Activated naive CD8-positive, alpha-beta T cell (primary cell): ENCODE results near the gene KRT3.

Experiments used
- H3K27ac Mint-ChIP-seq: one replicate; pipeline ENCODE4 v1.8.0; 2021; ENCODE audit warnings: mixed read lengths
- H3K27me3 Mint-ChIP-seq: one replicate; pipeline ENCODE4 v1.8.0; 2021; ENCODE audit warnings: mixed read lengths
- H3K36me3 Mint-ChIP-seq: one replicate; pipeline ENCODE4 v1.8.0; 2021; ENCODE audit warnings: mixed read lengths
- H3K4me1 Mint-ChIP-seq: one replicate; pipeline ENCODE4 v1.8.0; 2021; ENCODE audit warnings: low read depth, mixed read lengths
- H3K4me3 Mint-ChIP-seq: one replicate; pipeline ENCODE4 v1.8.0; 2021; ENCODE audit warnings: mild to moderate bottlenecking, mixed read lengths
- H3K9me3 Mint-ChIP-seq: one replicate; pipeline ENCODE4 v1.8.0; 2021; ENCODE audit warnings: low read depth, mixed read lengths

Gene KRT3

DNA sequence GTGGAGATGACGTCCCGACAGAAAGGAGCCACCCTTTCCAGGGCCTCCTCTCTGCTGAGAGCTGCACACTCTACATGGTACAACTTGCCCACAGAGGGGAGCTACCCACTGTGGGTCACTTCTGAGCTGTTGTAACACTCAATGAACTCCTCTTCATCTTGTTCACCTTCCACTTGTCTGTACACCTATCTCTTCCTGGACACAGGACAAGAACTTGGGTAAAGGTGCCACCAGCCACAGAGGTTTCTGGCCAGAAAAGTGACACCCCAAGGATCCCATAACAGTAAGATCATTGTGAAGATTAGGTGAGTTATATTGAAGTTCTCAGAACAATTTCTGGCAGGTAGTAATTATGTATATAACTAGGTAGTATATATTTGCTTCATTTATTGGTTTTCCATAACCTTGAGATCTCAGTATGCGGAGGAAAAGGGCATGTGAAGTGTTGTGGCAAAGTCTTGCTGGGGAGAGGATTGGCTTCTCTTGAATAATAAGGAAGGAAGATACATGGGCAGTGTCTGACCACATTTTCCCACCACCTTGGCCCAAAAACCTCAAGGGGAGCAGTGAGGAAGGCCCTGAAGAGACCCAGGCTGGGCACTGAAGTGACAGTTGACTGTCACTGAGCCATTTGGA is 53.0 kb downstream of the KRT3 start:
- H3K27me3 Mint-ChIP-seq, result no peaks in the 10 kb centered on the region
- H3K36me3 Mint-ChIP-seq, result no peaks in the 10 kb centered on the region
- H3K27ac Mint-ChIP-seq, result no peak overlapping the region
- H3K4me3 Mint-ChIP-seq, result no peak overlapping the region
- H3K4me1 Mint-ChIP-seq, result peaks cover 7% of the 10 kb centered on the region
- no peaks in the 10 kb centered on the region for H3K9me3 Mint-ChIP-seq

GRCh38 chr12:52742196-52742580 is 53.7 kb downstream of the KRT3 start:
- Mint-ChIP-seq H3K27ac (no peak overlapping the region), H3K4me1 (peaks cover 4% of the 10 kb centered on the region), H3K27me3 (no peaks in the 10 kb centered on the region), H3K36me3 (no peaks in the 10 kb centered on the region), H3K9me3 (no peaks in the 10 kb centered on the region), H3K4me3 (no peak overlapping the region)

DNA sequence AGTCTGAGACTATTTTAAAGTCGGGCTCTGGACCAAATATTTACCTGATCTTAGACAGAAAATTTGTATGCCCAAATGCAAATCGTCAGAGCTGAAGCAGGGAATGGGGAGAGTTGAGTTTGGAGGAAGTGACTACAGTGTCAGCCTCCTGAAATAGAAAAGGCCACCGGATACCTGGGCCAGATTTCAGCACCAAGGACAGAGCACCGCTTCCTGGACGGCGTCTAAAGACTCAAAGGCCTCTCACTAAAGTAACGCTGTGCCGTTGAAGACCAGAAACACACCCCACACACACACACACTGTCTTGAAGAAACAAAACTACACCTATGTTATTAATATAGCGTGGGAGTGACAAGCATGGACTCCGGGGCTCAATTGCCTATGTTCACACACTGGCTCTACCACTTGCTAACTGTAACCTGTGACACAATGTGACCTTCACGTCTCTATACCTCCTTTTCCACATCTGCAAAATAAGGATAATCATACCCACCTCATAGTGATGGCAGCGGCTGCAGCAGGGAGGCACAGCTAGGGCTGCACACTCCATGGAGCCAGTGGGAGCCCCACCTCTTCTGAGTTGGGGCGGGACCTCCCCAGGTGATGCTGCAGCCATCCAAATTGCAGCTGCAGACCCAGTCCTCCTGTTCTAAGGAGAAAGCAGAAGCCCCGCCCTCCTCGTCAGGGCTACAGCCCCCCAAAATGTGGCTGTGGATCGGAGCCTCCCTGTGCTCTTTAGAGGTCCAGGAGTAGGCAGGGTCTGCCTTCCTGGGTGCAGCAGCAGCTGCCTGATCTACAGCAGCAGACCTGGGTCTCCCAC is 54.3 kb downstream of the KRT3 start:
- Mint-ChIP-seq H3K27me3 (no peaks in the 10 kb centered on the region), H3K36me3 (no peaks in the 10 kb centered on the region), H3K4me3 (no peak overlapping the region), H3K9me3 (no peaks in the 10 kb centered on the region), H3K27ac (no peak overlapping the region), H3K4me1 (peaks cover 4% of the 10 kb centered on the region)

DNA sequence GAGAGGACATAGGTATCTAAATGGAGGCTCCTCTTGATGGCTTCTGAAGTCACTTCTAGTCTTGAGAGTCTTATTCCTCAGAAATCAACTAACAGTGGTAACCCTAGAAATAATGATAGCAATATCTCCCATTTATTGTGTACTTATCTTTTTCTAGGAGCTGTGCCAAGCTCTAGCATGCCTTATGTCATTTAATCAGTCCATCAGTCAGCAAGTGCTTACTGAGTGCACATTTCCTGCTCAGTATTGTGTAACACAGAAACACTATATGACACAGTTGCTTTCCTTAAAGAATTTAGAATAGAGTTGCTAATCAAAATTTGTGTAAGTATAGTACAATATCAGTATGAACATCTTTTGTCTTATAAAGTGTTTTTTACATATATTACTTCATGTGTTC is 55.3 kb downstream of the KRT3 start:
- Mint-ChIP-seq H3K27ac (no peak overlapping the region), H3K4me1 (peaks cover 4% of the 10 kb centered on the region), H3K9me3 (no peaks in the 10 kb centered on the region), H3K36me3 (no peaks in the 10 kb centered on the region), H3K4me3 (no peak overlapping the region), H3K27me3 (no peaks in the 10 kb centered on the region)

DNA sequence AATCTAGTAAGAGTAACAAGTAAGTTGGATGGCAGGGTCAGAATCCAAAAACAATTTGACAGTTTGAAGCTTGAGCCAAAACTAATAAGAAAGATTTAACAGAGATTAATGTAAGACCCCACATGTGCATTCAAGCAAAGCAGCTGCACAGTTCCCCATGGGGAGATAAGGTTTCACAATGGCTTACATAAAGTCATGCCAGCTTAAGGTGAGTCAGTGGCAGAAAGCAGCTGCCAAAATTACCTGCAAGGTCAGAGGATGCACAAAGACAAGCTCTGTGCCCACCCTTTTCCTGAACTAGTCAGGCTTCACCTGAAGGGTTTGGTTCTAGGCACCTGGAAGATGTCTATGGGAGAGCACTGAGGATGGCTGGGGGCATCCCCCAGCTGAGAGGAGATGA is 56.0 kb downstream of the KRT3 start:
- peaks cover 4% of the 10 kb centered on the region for H3K4me1 Mint-ChIP-seq
- H3K9me3 Mint-ChIP-seq, result no peaks in the 10 kb centered on the region
- no peak overlapping the region for H3K4me3 Mint-ChIP-seq

More for the DNA sequence above, 56.0 kb downstream of the KRT3 start:
- H3K36me3 Mint-ChIP-seq, result no peaks in the 10 kb centered on the region
- H3K27ac Mint-ChIP-seq, result no peak overlapping the region
- no peaks in the 10 kb centered on the region for H3K27me3 Mint-ChIP-seq
